Fibroblast of skin of left biceps (primary cell): ENCODE measurements around the gene EXTL2.
"Not testable (repeated sequence)": the region's sequence is repeated elsewhere in the genome, so short reads cannot be mapped to it uniquely, and the experiment has no call there.

Experiments
- DNase-seq, 2 experiments: peaks; one replicate each; pipeline ENCODE4 v3.0.0-alpha.2; 2013; ENCODE audit warnings: low read depth in 2 of 2

The EXTL2 gene

GRCh38 chr1:100894603-100895539 lies at the start of gene EXTL2:
Gene EXTL2, minus strand, starts transcription at chr1:100894842. Its CDS starts 6,085 bp downstream, at chr1:100888757.
- DNase-seq, result peak in 1 of 2 experiments; percentile 25

- DNase-seq, result no peak
These were observed 48.9 kb upstream of the EXTL2 start for GRCh38 chr1:100943533-100943932.

- no peak for DNase-seq
These were observed 47.8 kb upstream of the EXTL2 start for GRCh38 chr1:100942304-100943046.

GRCh38 chr1:100941580-100942216 lies 47.1 kb upstream of the EXTL2 start:
- DNase-seq, result no peak

- no peak for DNase-seq
These were observed 46.5 kb upstream of the EXTL2 start for GRCh38 chr1:100941098-100941527.

GRCh38 chr1:100936194-100936967 lies 41.7 kb upstream of the EXTL2 start:
- no peak for DNase-seq

- DNase-seq, result not testable (repeated sequence)
These were observed 38.9 kb upstream of the EXTL2 start for GRCh38 chr1:100933555-100933954.

GRCh38 chr1:100931716-100932115 lies 37.1 kb upstream of the EXTL2 start:
- DNase-seq, result no peak

GRCh38 chr1:100930494-100930893 lies 35.9 kb upstream of the EXTL2 start:
- DNase-seq, result no peak

- DNase-seq, result no peak
These were observed 33.5 kb upstream of the EXTL2 start for GRCh38 chr1:100928128-100928527.

GRCh38 chr1:100927276-100927675 lies 32.6 kb upstream of the EXTL2 start:
- DNase-seq, result no peak

GRCh38 chr1:100926240-100926639 lies 31.6 kb upstream of the EXTL2 start:
- DNase-seq, result no peak

- no peak for DNase-seq
These were observed 30.3 kb upstream of the EXTL2 start for GRCh38 chr1:100924991-100925390.

GRCh38 chr1:100924212-100924611 lies 29.6 kb upstream of the EXTL2 start:
- DNase-seq, result peak in 1 of 2 experiments; percentile 3

- DNase-seq, result peak in 1 of 2 experiments; percentile 20
These were observed 26.6 kb upstream of the EXTL2 start for GRCh38 chr1:100921110-100921706.

GRCh38 chr1:100912019-100912418 lies 17.4 kb upstream of the EXTL2 start:
- DNase-seq, result no peak

GRCh38 chr1:100909018-100909417 lies 14.4 kb upstream of the EXTL2 start:
- no peak for DNase-seq

- DNase-seq, result no peak
These were observed 13.2 kb upstream of the EXTL2 start for GRCh38 chr1:100907887-100908286.

- no peak for DNase-seq
These were observed 10.5 kb upstream of the EXTL2 start for GRCh38 chr1:100905181-100905580.

- DNase-seq, result no peak
These were observed 9.9 kb upstream of the EXTL2 start for GRCh38 chr1:100904528-100904927.

- no peak for DNase-seq
These were observed 9.1 kb upstream of the EXTL2 start for GRCh38 chr1:100903777-100904176.
